ENCODE measurements around the gene CCDC154. TPM values are rescaled to one million over a fixed set of nuclear protein-coding genes. Genes with fewer than 3 reads are reported as not detected.
A peak's percentile ranks its signal among the peaks of the same experiment; 100 is the strongest.

The CCDC154 gene
- total and polyA plus RNA-seq, 10 of the 15 experiments (the other 5 are each of a cell fraction or from before 2014, with no cell fraction given): 0.06 to 0.26 (median 0.25) TPM; not detected in 7

- TF ChIP-seq, protein P1, sequence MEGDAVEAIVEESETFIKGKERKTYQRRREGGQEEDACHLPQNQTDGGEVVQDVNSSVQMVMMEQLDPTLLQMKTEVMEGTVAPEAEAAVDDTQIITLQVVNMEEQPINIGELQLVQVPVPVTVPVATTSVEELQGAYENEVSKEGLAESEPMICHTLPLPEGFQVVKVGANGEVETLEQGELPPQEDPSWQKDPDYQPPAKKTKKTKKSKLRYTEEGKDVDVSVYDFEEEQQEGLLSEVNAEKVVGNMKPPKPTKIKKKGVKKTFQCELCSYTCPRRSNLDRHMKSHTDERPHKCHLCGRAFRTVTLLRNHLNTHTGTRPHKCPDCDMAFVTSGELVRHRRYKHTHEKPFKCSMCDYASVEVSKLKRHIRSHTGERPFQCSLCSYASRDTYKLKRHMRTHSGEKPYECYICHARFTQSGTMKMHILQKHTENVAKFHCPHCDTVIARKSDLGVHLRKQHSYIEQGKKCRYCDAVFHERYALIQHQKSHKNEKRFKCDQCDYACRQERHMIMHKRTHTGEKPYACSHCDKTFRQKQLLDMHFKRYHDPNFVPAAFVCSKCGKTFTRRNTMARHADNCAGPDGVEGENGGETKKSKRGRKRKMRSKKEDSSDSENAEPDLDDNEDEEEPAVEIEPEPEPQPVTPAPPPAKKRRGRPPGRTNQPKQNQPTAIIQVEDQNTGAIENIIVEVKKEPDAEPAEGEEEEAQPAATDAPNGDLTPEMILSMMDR (IDR thresholded peaks at IDR 0.05 in 2 of 3, conservative IDR thresholded peaks at IDR 0.05 in 1 of 3; ENCODE audit: control insufficient read depth in 2 of 3, extremely low read depth in 1 of 3, insufficient read depth in 1 of 3, low read depth in 3 of 3, low read length in 3 of 3): no peak
- peak; percentile 53; the same call in 1 of the 2 replicates for TF ChIP-seq TCF12 (IDR thresholded peaks at IDR 0.05; ENCODE audit: low read depth, low read length)
- TF ChIP-seq PML (IDR thresholded peaks at IDR 0.05; ENCODE audit: low read length): 0 out of 2 replicates have a peak, but pooled peaks have one; percentile 30
- no peak for TF ChIP-seq ZNF622 (IDR thresholded peaks at IDR 0.05)
- no peak for TF ChIP-seq SRF (IDR thresholded peaks at IDR 0.05; ENCODE audit: low read depth in 2 of 2, low read length in 2 of 2)
- no peak for TF ChIP-seq MYB (IDR thresholded peaks at IDR 0.05; ENCODE audit: borderline replicate concordance, low read depth, low read length)
- TF ChIP-seq RB1 (IDR thresholded peaks at IDR 0.05; ENCODE audit: borderline replicate concordance): no peak
- TF ChIP-seq ZNF687 (IDR thresholded peaks at IDR 0.05): peak; percentile 51; the same call in 1 of the 2 replicates
- no peak for TF ChIP-seq KAT2A (conservative IDR thresholded peaks at IDR 0.05; ENCODE audit: control insufficient read depth, low read depth, low read length)
- TF ChIP-seq, protein P2, sequence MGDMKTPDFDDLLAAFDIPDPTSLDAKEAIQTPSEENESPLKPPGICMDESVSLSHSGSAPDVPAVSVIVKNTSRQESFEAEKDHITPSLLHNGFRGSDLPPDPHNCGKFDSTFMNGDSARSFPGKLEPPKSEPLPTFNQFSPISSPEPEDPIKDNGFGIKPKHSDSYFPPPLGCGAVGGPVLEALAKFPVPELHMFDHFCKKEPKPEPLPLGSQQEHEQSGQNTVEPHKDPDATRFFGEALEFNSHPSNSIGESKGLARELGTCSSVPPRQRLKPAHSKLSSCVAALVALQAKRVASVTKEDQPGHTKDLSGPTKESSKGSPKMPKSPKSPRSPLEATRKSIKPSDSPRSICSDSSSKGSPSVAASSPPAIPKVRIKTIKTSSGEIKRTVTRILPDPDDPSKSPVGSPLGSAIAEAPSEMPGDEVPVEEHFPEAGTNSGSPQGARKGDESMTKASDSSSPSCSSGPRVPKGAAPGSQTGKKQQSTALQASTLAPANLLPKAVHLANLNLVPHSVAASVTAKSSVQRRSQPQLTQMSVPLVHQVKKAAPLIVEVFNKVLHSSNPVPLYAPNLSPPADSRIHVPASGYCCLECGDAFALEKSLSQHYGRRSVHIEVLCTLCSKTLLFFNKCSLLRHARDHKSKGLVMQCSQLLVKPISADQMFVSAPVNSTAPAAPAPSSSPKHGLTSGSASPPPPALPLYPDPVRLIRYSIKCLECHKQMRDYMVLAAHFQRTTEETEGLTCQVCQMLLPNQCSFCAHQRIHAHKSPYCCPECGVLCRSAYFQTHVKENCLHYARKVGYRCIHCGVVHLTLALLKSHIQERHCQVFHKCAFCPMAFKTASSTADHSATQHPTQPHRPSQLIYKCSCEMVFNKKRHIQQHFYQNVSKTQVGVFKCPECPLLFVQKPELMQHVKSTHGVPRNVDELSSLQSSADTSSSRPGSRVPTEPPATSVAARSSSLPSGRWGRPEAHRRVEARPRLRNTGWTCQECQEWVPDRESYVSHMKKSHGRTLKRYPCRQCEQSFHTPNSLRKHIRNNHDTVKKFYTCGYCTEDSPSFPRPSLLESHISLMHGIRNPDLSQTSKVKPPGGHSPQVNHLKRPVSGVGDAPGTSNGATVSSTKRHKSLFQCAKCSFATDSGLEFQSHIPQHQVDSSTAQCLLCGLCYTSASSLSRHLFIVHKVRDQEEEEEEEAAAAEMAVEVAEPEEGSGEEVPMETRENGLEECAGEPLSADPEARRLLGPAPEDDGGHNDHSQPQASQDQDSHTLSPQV (IDR thresholded peaks at IDR 0.05): no peak
- 0 out of 2 replicates have a peak, but pooled peaks have one; percentile 30 for TF ChIP-seq PAX5 (IDR thresholded peaks at IDR 0.05; ENCODE audit: borderline replicate concordance, low read depth, low read length)
- no peak for TF ChIP-seq STAT3 (IDR thresholded peaks at IDR 0.05; ENCODE audit: low read depth, low read length)
- no peak for TF ChIP-seq MTA3 (IDR thresholded peaks at IDR 0.05; ENCODE audit: borderline replicate concordance, low read length)
- TF ChIP-seq CREB1 (IDR thresholded peaks at IDR 0.05; ENCODE audit: low read depth): no peak
- TF ChIP-seq SMARCA5 (IDR thresholded peaks at IDR 0.05): no peak
- no peak for TF ChIP-seq EZH2 (IDR thresholded peaks at IDR 0.05; ENCODE audit: borderline replicate concordance, control insufficient read depth, low read depth, low read length)
- TF ChIP-seq, protein P3, sequence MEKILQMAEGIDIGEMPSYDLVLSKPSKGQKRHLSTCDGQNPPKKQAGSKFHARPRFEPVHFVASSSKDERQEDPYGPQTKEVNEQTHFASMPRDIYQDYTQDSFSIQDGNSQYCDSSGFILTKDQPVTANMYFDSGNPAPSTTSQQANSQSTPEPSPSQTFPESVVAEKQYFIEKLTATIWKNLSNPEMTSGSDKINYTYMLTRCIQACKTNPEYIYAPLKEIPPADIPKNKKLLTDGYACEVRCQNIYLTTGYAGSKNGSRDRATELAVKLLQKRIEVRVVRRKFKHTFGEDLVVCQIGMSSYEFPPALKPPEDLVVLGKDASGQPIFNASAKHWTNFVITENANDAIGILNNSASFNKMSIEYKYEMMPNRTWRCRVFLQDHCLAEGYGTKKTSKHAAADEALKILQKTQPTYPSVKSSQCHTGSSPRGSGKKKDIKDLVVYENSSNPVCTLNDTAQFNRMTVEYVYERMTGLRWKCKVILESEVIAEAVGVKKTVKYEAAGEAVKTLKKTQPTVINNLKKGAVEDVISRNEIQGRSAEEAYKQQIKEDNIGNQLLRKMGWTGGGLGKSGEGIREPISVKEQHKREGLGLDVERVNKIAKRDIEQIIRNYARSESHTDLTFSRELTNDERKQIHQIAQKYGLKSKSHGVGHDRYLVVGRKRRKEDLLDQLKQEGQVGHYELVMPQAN (conservative IDR thresholded peaks at IDR 0.05): 0 out of 2 replicates have a peak, but pooled peaks have one; percentile 51
- TF ChIP-seq ASH2L (IDR thresholded peaks at IDR 0.05; ENCODE audit: borderline replicate concordance, low read depth): no peak
These were observed 25.4 kb upstream of the CCDC154 start (continued) for GRCh38 chr16:1469693-1470201.

All from GM12878 (cell line).